Activated CD4-positive, alpha-beta memory T cell treated with anti-CD3 and anti-CD28 coated beads for 36 hours (primary cell): ENCODE results near the gene ITGAV. TPM values are rescaled to one million over a fixed set of nuclear protein-coding genes. Genes with fewer than 3 reads are reported as not detected.

Experiments used
- CTCF ChIA-PET: fragments of 350-600 bp; sonication (Branson Sonifier 250); formaldehyde crosslinking; loops from one replicate; lab custom pipeline; 2021; ENCODE audit warnings: antibody characterized with exemption, inconsistent platforms; lab: Charles Lee
- POLR2A ChIA-PET: fragments of 350-600 bp; sonication (Branson Sonifier 250); formaldehyde crosslinking; loops from one replicate; lab custom pipeline; 2021; ENCODE audit warnings: antibody characterized with exemption; lab: Charles Lee
- DNase-seq: peaks from one replicate; pipeline ENCODE4 v3.0.0-alpha.2; 2020
- H3K27ac Mint-ChIP-seq: one replicate; pipeline ENCODE4 v1.8.0; 2021; ENCODE audit warnings: mixed read lengths
- H3K27me3 Mint-ChIP-seq: one replicate; pipeline ENCODE4 v1.8.0; 2021; ENCODE audit warnings: mixed read lengths
- H3K36me3 Mint-ChIP-seq: one replicate; pipeline ENCODE4 v1.8.0; 2021; ENCODE audit warnings: mixed read lengths
- H3K4me1 Mint-ChIP-seq: one replicate; pipeline ENCODE4 v1.8.0; 2021; ENCODE audit warnings: low read depth, mixed read lengths
- H3K4me3 Mint-ChIP-seq: one replicate; pipeline ENCODE4 v1.8.0; 2021; ENCODE audit warnings: mild to moderate bottlenecking, mixed read lengths
- H3K9me3 Mint-ChIP-seq: one replicate; pipeline ENCODE4 v1.8.0; 2021; ENCODE audit warnings: mixed read lengths
- intact Hi-C: fragments of 100-400 bp; cut with micrococcal nuclease; formaldehyde crosslinking; loops from one replicate; pipeline ENCODE4 v1.15.1; 2023
- total RNA-seq, 2 experiments: library from RNA; stranded (reverse); gene quantifications; one replicate each; pipeline ENCODE4 v1.2.3, GENCODE V29; 2021

Gene ITGAV
- total RNA-seq, 2 experiments from 2014 or later, result 8.9 to 9.9 TPM

GRCh38 chr2:186691900-186692299, 102.0 kb downstream of the ITGAV start:
- Mint-ChIP-seq H3K36me3 (peaks cover 3% of the 10 kb centered on the region), H3K4me3 (no peak overlapping the region), H3K27me3 (peaks cover 32% of the 10 kb centered on the region), H3K27ac (no peak overlapping the region), H3K9me3 (peaks cover 17% of the 10 kb centered on the region), H3K4me1 (peaks cover 7% of the 10 kb centered on the region)
- POLR2A ChIA-PET, result no interaction called here
- intact Hi-C loops, result loop anchor here (5.0 kb wide), 1 partner anchor 100 kb away; the partner anchor contains the start of gene ITGAV
- CTCF ChIA-PET, result no interaction called here
- no peak for DNase-seq

- H3K9me3 Mint-ChIP-seq, result peaks cover 3% of the 10 kb centered on the region
- H3K27me3 Mint-ChIP-seq, result peaks cover 32% of the 10 kb centered on the region
- no peak overlapping the region for H3K27ac Mint-ChIP-seq
- CTCF ChIA-PET, result no interaction called here
- intact Hi-C loops, result loop anchor here (5.0 kb wide), 1 partner anchor 101 kb away; the partner anchor contains the start of gene ITGAV
- H3K36me3 Mint-ChIP-seq, result no peaks in the 10 kb centered on the region
- no peak for DNase-seq
- H3K4me1 Mint-ChIP-seq, result peaks cover 7% of the 10 kb centered on the region
- POLR2A ChIA-PET, result no interaction called here
- H3K4me3 Mint-ChIP-seq, result no peak overlapping the region
Observed at GRCh38 chr2:186693446-186693832, 103.6 kb downstream of the ITGAV start.

GRCh38 chr2:186695081-186695756, 105.4 kb downstream of the ITGAV start:
- Mint-ChIP-seq H3K27me3 (peaks cover 44% of the 10 kb centered on the region), H3K27ac (no peak overlapping the region), H3K4me1 (peaks cover 7% of the 10 kb centered on the region), H3K9me3 (no peaks in the 10 kb centered on the region), H3K36me3 (no peaks in the 10 kb centered on the region), H3K4me3 (no peak overlapping the region)
- no peak for DNase-seq
- ChIA-PET CTCF (no interaction called here), POLR2A (no interaction called here)
- intact Hi-C loops, result no loop called here

- intact Hi-C loops, result no loop called here
- CTCF ChIA-PET, result interaction anchor here (1.0 kb wide), 1 partner anchor 193 kb away, joined by 3 read pairs; no protein-coding TSS in a partner anchor
- POLR2A ChIA-PET, result no interaction called here
- no peak for DNase-seq
- no peak overlapping the region for H3K4me3 Mint-ChIP-seq
- H3K9me3 Mint-ChIP-seq, result no peaks in the 10 kb centered on the region
- H3K27me3 Mint-ChIP-seq, result peaks cover 45% of the 10 kb centered on the region
- no peaks in the 10 kb centered on the region for H3K36me3 Mint-ChIP-seq
- no peak overlapping the region for H3K27ac Mint-ChIP-seq
- H3K4me1 Mint-ChIP-seq, result peaks cover 7% of the 10 kb centered on the region
Observed at GRCh38 chr2:186696290-186696689, 106.4 kb downstream of the ITGAV start.

- CTCF ChIA-PET, result interaction anchor here (1.0 kb wide), 1 partner anchor 193 kb away, joined by 3 read pairs; no protein-coding TSS in a partner anchor
- intact Hi-C loops, result no loop called here
- Mint-ChIP-seq H3K36me3 (no peaks in the 10 kb centered on the region), H3K27ac (no peak overlapping the region), H3K27me3 (peaks cover 42% of the 10 kb centered on the region), H3K9me3 (no peaks in the 10 kb centered on the region), H3K4me1 (peaks cover 7% of the 10 kb centered on the region), H3K4me3 (no peak overlapping the region)
- DNase-seq, result no peak
- POLR2A ChIA-PET, result no interaction called here
Observed at GRCh38 chr2:186696804-186697203, 106.9 kb downstream of the ITGAV start.

GRCh38 chr2:186697536-186697935, 107.7 kb downstream of the ITGAV start:
- Mint-ChIP-seq H3K4me3 (no peak overlapping the region), H3K27me3 (peaks cover 40% of the 10 kb centered on the region), H3K36me3 (no peaks in the 10 kb centered on the region), H3K9me3 (no peaks in the 10 kb centered on the region), H3K27ac (no peak overlapping the region), H3K4me1 (peaks cover 7% of the 10 kb centered on the region)
- ChIA-PET CTCF (no interaction called here), POLR2A (no interaction called here)
- intact Hi-C loops, result no loop called here
- no peak for DNase-seq

GRCh38 chr2:186699742-186700141, 109.9 kb downstream of the ITGAV start:
- intact Hi-C loops, result no loop called here
- ChIA-PET CTCF (no interaction called here), POLR2A (no interaction called here)
- Mint-ChIP-seq H3K9me3 (no peaks in the 10 kb centered on the region), H3K4me1 (peaks cover 3% of the 10 kb centered on the region), H3K27me3 (peaks cover 30% of the 10 kb centered on the region), H3K27ac (no peak overlapping the region), H3K4me3 (no peak overlapping the region), H3K36me3 (no peaks in the 10 kb centered on the region)
- no peak for DNase-seq

GRCh38 chr2:186702006-186702405, 112.2 kb downstream of the ITGAV start:
- ChIA-PET POLR2A (no interaction called here), CTCF (no interaction called here)
- no peaks in the 10 kb centered on the region for H3K36me3 Mint-ChIP-seq
- no peak for DNase-seq
- no peaks in the 10 kb centered on the region for H3K4me1 Mint-ChIP-seq
- H3K4me3 Mint-ChIP-seq, result no peak overlapping the region
- H3K27me3 Mint-ChIP-seq, result peaks cover 18% of the 10 kb centered on the region
- no peaks in the 10 kb centered on the region for H3K9me3 Mint-ChIP-seq
- H3K27ac Mint-ChIP-seq, result no peak overlapping the region
- intact Hi-C loops, result no loop called here

- H3K27me3 Mint-ChIP-seq, result peaks cover 18% of the 10 kb centered on the region
- H3K36me3 Mint-ChIP-seq, result no peaks in the 10 kb centered on the region
- H3K9me3 Mint-ChIP-seq, result no peaks in the 10 kb centered on the region
- intact Hi-C loops, result no loop called here
- H3K27ac Mint-ChIP-seq, result no peak overlapping the region
- POLR2A ChIA-PET, result no interaction called here
- H3K4me3 Mint-ChIP-seq, result no peak overlapping the region
- DNase-seq, result no peak
- no peaks in the 10 kb centered on the region for H3K4me1 Mint-ChIP-seq
- CTCF ChIA-PET, result no interaction called here
Observed at GRCh38 chr2:186702501-186702900, 112.6 kb downstream of the ITGAV start.

- no peak overlapping the region for H3K27ac Mint-ChIP-seq
- no peaks in the 10 kb centered on the region for H3K36me3 Mint-ChIP-seq
- intact Hi-C loops, result no loop called here
- no peak overlapping the region for H3K4me3 Mint-ChIP-seq
- H3K4me1 Mint-ChIP-seq, result no peaks in the 10 kb centered on the region
- CTCF ChIA-PET, result no interaction called here
- peaks cover 10% of the 10 kb centered on the region for H3K27me3 Mint-ChIP-seq
- no peaks in the 10 kb centered on the region for H3K9me3 Mint-ChIP-seq
- DNase-seq, result no peak
- POLR2A ChIA-PET, result no interaction called here
Observed at GRCh38 chr2:186704897-186705296, 115.0 kb downstream of the ITGAV start.

- POLR2A ChIA-PET, result no interaction called here
- Mint-ChIP-seq H3K27ac (no peak overlapping the region), H3K9me3 (no peaks in the 10 kb centered on the region), H3K4me3 (no peak overlapping the region), H3K36me3 (no peaks in the 10 kb centered on the region), H3K4me1 (no peaks in the 10 kb centered on the region), H3K27me3 (no peaks in the 10 kb centered on the region)
- no peak for DNase-seq
- CTCF ChIA-PET, result no interaction called here
- intact Hi-C loops, result no loop called here
Observed at GRCh38 chr2:186709529-186710450, 119.9 kb downstream of the ITGAV start.

- CTCF ChIA-PET, result no interaction called here
Observed at GRCh38 chr2:186713691-186714090, 123.8 kb downstream of the ITGAV start.

More at GRCh38 chr2:186713691-186714090, 123.8 kb downstream of the ITGAV start:
- intact Hi-C loops, result no loop called here
- no peak for DNase-seq
- H3K27ac Mint-ChIP-seq, result no peak overlapping the region
- H3K27me3 Mint-ChIP-seq, result no peaks in the 10 kb centered on the region
- POLR2A ChIA-PET, result no interaction called here
- no peaks in the 10 kb centered on the region for H3K9me3 Mint-ChIP-seq
- no peak overlapping the region for H3K4me3 Mint-ChIP-seq
- no peaks in the 10 kb centered on the region for H3K36me3 Mint-ChIP-seq
- no peaks in the 10 kb centered on the region for H3K4me1 Mint-ChIP-seq
